SK-N-MC (cell line): ENCODE data around the gene P2RY12.

Source experiments
- EZH2 ChIP-seq: fragments of 200-600 bp; sonication (generic); IDR thresholded peaks from one replicate; pipeline ENCODE4 v1.6.1; 2017; ENCODE audit warnings: antibody characterized with exemption
- FOXP2 ChIP-seq: optimal IDR thresholded peaks from 2 replicates; pipeline ENCODE3; 2011; ENCODE audit warnings: mild to moderate bottlenecking, moderate library complexity; ENCODE audit not compliant: insufficient read depth; ENCODE audit errors: extremely low read length, control extremely low read depth
- POLR2AphosphoS5 ChIP-seq: IDR thresholded peaks from 2 replicates; pipeline ENCODE4 v1.6.1; 2012; ENCODE audit warnings: mild to moderate bottlenecking, low read depth, low read length, borderline replicate concordance

DNA sequence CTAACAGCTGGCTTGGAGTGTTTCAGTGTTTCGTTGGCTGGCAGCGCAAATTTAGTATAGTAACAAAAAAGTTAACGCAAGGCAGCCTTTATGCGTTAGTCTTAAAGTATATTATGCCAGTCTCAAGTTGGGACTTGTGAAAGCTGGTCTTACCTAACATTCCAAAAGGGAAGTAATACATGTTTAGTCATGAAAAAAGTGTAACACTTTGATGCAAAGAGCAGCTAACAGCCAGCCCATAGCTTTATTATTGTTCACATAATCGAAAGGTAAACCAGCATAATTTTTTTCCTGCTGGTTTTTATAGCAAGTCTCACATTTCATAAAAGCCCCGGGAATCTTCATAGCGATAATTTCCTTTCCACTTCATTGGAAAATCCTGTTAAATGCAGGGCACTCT, 65.6 kb downstream of the P2RY12 start:
- TF ChIP-seq POLR2AphosphoS5 (no peak), EZH2 (no peak), FOXP2 (no peak)
